Activated CD8-positive, alpha-beta memory T cell treated with anti-CD3 and anti-CD28 coated beads, Interleukin-2, amount 50 U/mL, for 48 hours (primary cell): ENCODE results near the gene POFUT1.
"Not testable (repeated sequence)": the region's sequence is repeated elsewhere in the genome, so short reads cannot be mapped to it uniquely, and the experiment has no call there.

Source experiments
- DNase-seq: peaks from one replicate; pipeline ENCODE4 v3.0.0-alpha.2; 2020

POFUT1 gene

GRCh38 chr20:32207626-32208498 is at the start of gene POFUT1, which contains the start of gene PLAGL2:
TSS of gene POFUT1 (plus strand) at chr20:32207880. CDS start at chr20:32207942, 62 bp downstream.
TSS of gene PLAGL2 (minus strand) at chr20:32207743. CDS start at chr20:32202178, 5,565 bp downstream.
- DNase-seq, result peak; percentile 94

- DNase-seq, result no peak
Observed at GRCh38 chr20:32158351-32158750, 49.3 kb upstream of the POFUT1 start.

GRCh38 chr20:32158943-32159660 is 48.6 kb upstream of the POFUT1 start:
- no peak for DNase-seq

- DNase-seq, result no peak
Observed at GRCh38 chr20:32159766-32160221, 47.9 kb upstream of the POFUT1 start.

GRCh38 chr20:32160341-32160740 is 47.3 kb upstream of the POFUT1 start:
- DNase-seq, result no peak

- no peak for DNase-seq
Observed at GRCh38 chr20:32162351-32162750, 45.3 kb upstream of the POFUT1 start.

- no peak for DNase-seq
Observed at GRCh38 chr20:32163951-32164350, 43.7 kb upstream of the POFUT1 start.

- no peak for DNase-seq
Observed at GRCh38 chr20:32164984-32165735, 42.5 kb upstream of the POFUT1 start.

GRCh38 chr20:32165836-32166545 is 41.7 kb upstream of the POFUT1 start:
- DNase-seq, result no peak

- DNase-seq, result no peak
Observed at GRCh38 chr20:32167552-32167951, 40.1 kb upstream of the POFUT1 start.

- no peak for DNase-seq
Observed at GRCh38 chr20:32168184-32168910, 39.3 kb upstream of the POFUT1 start.

- not testable (repeated sequence) for DNase-seq
Observed at GRCh38 chr20:32177696-32178095, 30.0 kb upstream of the POFUT1 start.

GRCh38 chr20:32179515-32179914 is 28.2 kb upstream of the POFUT1 start:
- DNase-seq, result no peak

GRCh38 chr20:32179934-32180333 is 27.7 kb upstream of the POFUT1 start:
- DNase-seq, result no peak

GRCh38 chr20:32181606-32182005 is 26.1 kb upstream of the POFUT1 start:
- DNase-seq, result no peak

- DNase-seq, result no peak
Observed at GRCh38 chr20:32183947-32184635, 23.6 kb upstream of the POFUT1 start.

- DNase-seq, result no peak
Observed at GRCh38 chr20:32184961-32185603, 22.6 kb upstream of the POFUT1 start.

GRCh38 chr20:32186506-32186905 is 21.2 kb upstream of the POFUT1 start:
- DNase-seq, result no peak

- no peak for DNase-seq
Observed at GRCh38 chr20:32188376-32189122, 19.1 kb upstream of the POFUT1 start.

GRCh38 chr20:32189123-32189410 is 18.6 kb upstream of the POFUT1 start:
- DNase-seq, result no peak
